MM.1S (cell line): Measurements from ENCODE around the gene ARHGAP26.

Experiments
- DNase-seq: peaks from one replicate; pipeline ENCODE4 v3.0.0-alpha.2; 2015
- H2AFZ ChIP-seq: fragments of 300-600 bp; sonication (generic); 2 replicates; pipeline ENCODE4 v1.6.0; 2016; ENCODE audit warnings: antibody characterized with exemption, low read length
- H3F3A ChIP-seq: fragments of 300-600 bp; sonication (generic); 2 replicates; pipeline ENCODE4 v1.6.1; 2016; ENCODE audit warnings: mild to moderate bottlenecking, antibody characterized with exemption, low read length, moderate library complexity, mixed read lengths; ENCODE audit not compliant: insufficient read depth
- H3K27ac ChIP-seq: fragments of 300-600 bp; sonication (generic); 2 replicates; pipeline ENCODE4 v1.5.1; 2016; ENCODE audit warnings: mild to moderate bottlenecking, low read length
- H3K27me3 ChIP-seq: fragments of 300-600 bp; sonication (generic); replicated peaks from 2 replicates; pipeline ENCODE4 v1.6.0; 2016; ENCODE audit warnings: low read length; ENCODE audit not compliant: insufficient read depth
- H3K36me3 ChIP-seq: fragments of 300-600 bp; sonication (generic); replicated peaks from 2 replicates; pipeline ENCODE4 v1.6.1; 2016; ENCODE audit warnings: mild to moderate bottlenecking, low read length, mixed read lengths; ENCODE audit not compliant: insufficient read depth
- H3K4me1 ChIP-seq: fragments of 300-600 bp; sonication (generic); 2 replicates; pipeline ENCODE4 v1.6.1; 2016; ENCODE audit warnings: low read length, mixed read lengths
- H3K4me2 ChIP-seq: fragments of 300-600 bp; sonication (generic); 2 replicates; pipeline ENCODE4 v1.6.0; 2016; ENCODE audit warnings: low read depth, low read length
- H3K4me3 ChIP-seq: fragments of 300-600 bp; sonication (generic); 2 replicates; pipeline ENCODE4 v1.5.1; 2016; ENCODE audit warnings: low read length, mixed read lengths
- H3K79me2 ChIP-seq: fragments of 300-600 bp; sonication (generic); 2 replicates; pipeline ENCODE4 v1.6.1; 2016; ENCODE audit warnings: mixed run types, low read length, mixed read lengths
- H3K9ac ChIP-seq: fragments of 300-600 bp; sonication (generic); 2 replicates; pipeline ENCODE4 v1.6.1; 2016; ENCODE audit warnings: low read length, mixed read lengths
- H3K9me2 ChIP-seq: fragments of 300-600 bp; sonication (generic); replicated peaks from 2 replicates; pipeline ENCODE4 v1.6.1; 2016; ENCODE audit warnings: mild to moderate bottlenecking, low read length, mixed read lengths; ENCODE audit not compliant: insufficient read depth
- H3K9me3 ChIP-seq: fragments of 300-600 bp; sonication (generic); replicated peaks from 2 replicates; pipeline ENCODE4 v1.6.1; 2016; ENCODE audit warnings: mild to moderate bottlenecking, low read length, mixed read lengths; ENCODE audit not compliant: insufficient read depth
- H4K20me1 ChIP-seq: fragments of 300-600 bp; sonication (generic); 2 replicates; pipeline ENCODE4 v1.6.1; 2016; ENCODE audit warnings: mild to moderate bottlenecking, low read length, moderate library complexity, mixed read lengths; ENCODE audit not compliant: insufficient read depth
- CTCF ChIP-seq: fragments of 300-600 bp; sonication (generic); IDR thresholded peaks from 2 replicates; pipeline ENCODE4 v1.5.1; 2016; ENCODE audit warnings: antibody characterized with exemption, low read length, mixed read lengths
- EZH2 ChIP-seq: fragments of 300-600 bp; sonication (generic); optimal IDR thresholded peaks from 2 replicates; pipeline ENCODE3; 2017; ENCODE audit warnings: low read depth, mild to moderate bottlenecking, antibody characterized with exemption, low read length, mixed read lengths
- EZH2phosphoT487 ChIP-seq: fragments of 300-600 bp; sonication (generic); IDR thresholded peaks from 2 replicates; pipeline ENCODE4 v1.6.1; 2018; ENCODE audit warnings: antibody characterized with exemption, low read length

ARHGAP26 gene

GRCh38 chr5:142911775-142912174 is 141.6 kb downstream of the ARHGAP26 start:
- H4K20me1 ChIP-seq: no peaks in the 10 kb centered on the region
- H3K9me2 ChIP-seq: no peaks in the 10 kb centered on the region
- peaks cover 9% of the 10 kb centered on the region for H3K4me1 ChIP-seq
- no peak overlapping the region for H3K9ac ChIP-seq
- TF ChIP-seq CTCF (no peak), EZH2phosphoT487 (no peak)
- H3K4me3 ChIP-seq: no peak overlapping the region
- no peaks in the 10 kb centered on the region for H3K9me3 ChIP-seq
- H3K36me3 ChIP-seq: no peaks in the 10 kb centered on the region
- no peak overlapping the region for H3K27ac ChIP-seq
- DNase-seq: no peak
- no peak overlapping the region for H2AFZ ChIP-seq
- no peaks in the 10 kb centered on the region for H3K27me3 ChIP-seq
- no peaks in the 10 kb centered on the region for H3F3A ChIP-seq
- H3K79me2 ChIP-seq: no peaks in the 10 kb centered on the region
- no peak overlapping the region for H3K4me2 ChIP-seq

GRCh38 chr5:142913728-142914338 is 143.7 kb downstream of the ARHGAP26 start:
- H3K4me3 ChIP-seq: no peak overlapping the region
- no peaks in the 10 kb centered on the region for H4K20me1 ChIP-seq

GRCh38 chr5:142915038-142915437 is 144.9 kb downstream of the ARHGAP26 start:
- H3K9me2 ChIP-seq: no peaks in the 10 kb centered on the region
- no peak overlapping the region for H3K4me2 ChIP-seq
- no peak overlapping the region for H2AFZ ChIP-seq

More at GRCh38 chr5:142913728-142914338, 143.7 kb downstream of the ARHGAP26 start:
- no peak for DNase-seq
- TF ChIP-seq EZH2phosphoT487: no peak
- no peak for TF ChIP-seq EZH2
- no peak for TF ChIP-seq CTCF
- no peaks in the 10 kb centered on the region for H3K36me3 ChIP-seq
- no peaks in the 10 kb centered on the region for H3K27me3 ChIP-seq
- H3K27ac ChIP-seq: no peak overlapping the region
- H3K79me2 ChIP-seq: no peaks in the 10 kb centered on the region
- no peak overlapping the region for H2AFZ ChIP-seq
- no peaks in the 10 kb centered on the region for H3F3A ChIP-seq
- no peak overlapping the region for H3K9ac ChIP-seq
- peaks cover 9% of the 10 kb centered on the region for H3K4me1 ChIP-seq
- no peaks in the 10 kb centered on the region for H3K9me3 ChIP-seq
- no peak overlapping the region for H3K4me2 ChIP-seq
- H3K9me2 ChIP-seq: no peaks in the 10 kb centered on the region

More at GRCh38 chr5:142915038-142915437, 144.9 kb downstream of the ARHGAP26 start:
- no peaks in the 10 kb centered on the region for H3K79me2 ChIP-seq
- H3K9ac ChIP-seq: no peak overlapping the region
- no peaks in the 10 kb centered on the region for H4K20me1 ChIP-seq
- TF ChIP-seq CTCF (no peak), EZH2phosphoT487 (no peak), EZH2 (no peak)
- H3K27me3 ChIP-seq: no peaks in the 10 kb centered on the region
- H3K27ac ChIP-seq: no peak overlapping the region
- H3F3A ChIP-seq: no peaks in the 10 kb centered on the region
- no peaks in the 10 kb centered on the region for H3K36me3 ChIP-seq
- no peaks in the 10 kb centered on the region for H3K9me3 ChIP-seq
- DNase-seq: no peak
- H3K4me3 ChIP-seq: no peak overlapping the region
- H3K4me1 ChIP-seq: peaks cover 9% of the 10 kb centered on the region
